ENCODE data around the gene FBXW11. TPM values are rescaled to one million over a fixed set of nuclear protein-coding genes. Genes with fewer than 3 reads are reported as not detected.

Gene FBXW11
- polyA plus RNA-seq, 2 of the 4 experiments (the other 2 are of a cell fraction), result 39.3 to 80.2 TPM

DNA sequence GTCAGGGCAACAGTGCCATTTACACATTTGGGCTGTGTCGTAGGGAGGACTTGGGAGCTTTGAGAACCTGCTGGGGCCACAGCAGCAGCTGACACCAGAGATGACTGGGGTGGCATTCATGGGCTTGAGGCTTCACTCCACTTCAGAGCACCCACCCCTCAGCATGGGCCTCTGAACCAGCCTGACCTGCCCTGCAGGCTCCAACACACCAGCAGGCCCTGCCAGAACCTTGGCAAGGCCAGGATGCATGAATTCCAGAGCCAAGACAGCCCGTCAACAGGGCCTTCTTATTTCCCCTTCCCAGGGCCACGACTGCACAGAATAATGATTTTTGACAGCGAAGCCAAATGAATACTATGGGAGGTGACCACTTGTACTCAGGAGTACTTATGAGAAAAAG, 143.8 kb downstream of the FBXW11 start:
- no peak overlapping the region for H3K4me2 ChIP-seq
- TF ChIP-seq ATOH8 (CRISPR knock-in tag; IDR thresholded peaks at IDR 0.05; ENCODE audit: low read depth) (no peak), FOSL2 (IDR thresholded peaks at IDR 0.05) (no peak), FOSL2 (CRISPR knock-in tag; IDR thresholded peaks at IDR 0.05) (no peak), RNF2 (IDR thresholded peaks at IDR 0.05; ENCODE audit: borderline replicate concordance, low read depth) (no peak), ZNF302 (CRISPR knock-in tag; IDR thresholded peaks at IDR 0.05) (no peak)
- DNase-seq (ENCODE audit: low read depth in 1 of 2, low spot score in 1 of 2) (no peak), FAIRE-seq (no peak), ATAC-seq (no peak)
- no peaks in the 10 kb centered on the region for H3K9me3 ChIP-seq
- H3K4me3 ChIP-seq, result no peak overlapping the region
- WGBS (ENCODE audit: missing lambda C conversion rate), result 96% methylated on average over 4 of the region's 4 CpGs
- no peaks in the 10 kb centered on the region for H3K4me1 ChIP-seq
- ChIA-PET POLR2A (no interaction called here), CTCF (interaction anchor here (0.6 kb wide), 1 partner anchor 91 kb away, joined by 3 read pairs; no protein-coding TSS in a partner anchor)
- H3K27ac ChIP-seq, result no peak overlapping the region

GRCh38 chr5:171861381-171861780, 145.1 kb downstream of the FBXW11 start:
- H3K4me1 ChIP-seq, result no peaks in the 10 kb centered on the region
- ChIA-PET CTCF (interaction anchor here (0.7 to 2.4 kb wide), 2 partner anchors 12 to 443 kb away, joined by 3 to 12 read pairs; no protein-coding TSS in a partner anchor), POLR2A (no interaction called here)
- no peak overlapping the region for H3K27ac ChIP-seq
- FAIRE-seq (no peak), DNase-seq (ENCODE audit: low read depth in 1 of 2, low spot score in 1 of 2) (no peak), ATAC-seq (no peak)
- no peaks in the 10 kb centered on the region for H3K9me3 ChIP-seq
- no peak overlapping the region for H3K4me3 ChIP-seq
- WGBS (ENCODE audit: missing lambda C conversion rate), result 89% methylated on average over 3 of the region's 3 CpGs
- TF ChIP-seq FOSB (CRISPR knock-in tag; IDR thresholded peaks at IDR 0.05), result no peak
- TF ChIP-seq EHF (CRISPR knock-in tag; IDR thresholded peaks at IDR 0.05), result no peak
- TF ChIP-seq FOXS1 (CRISPR knock-in tag; IDR thresholded peaks at IDR 0.05), result no peak
- TF ChIP-seq HOXA7 (CRISPR knock-in tag; IDR thresholded peaks at IDR 0.05), result no peak
- no peak overlapping the region for H3K4me2 ChIP-seq

DNA sequence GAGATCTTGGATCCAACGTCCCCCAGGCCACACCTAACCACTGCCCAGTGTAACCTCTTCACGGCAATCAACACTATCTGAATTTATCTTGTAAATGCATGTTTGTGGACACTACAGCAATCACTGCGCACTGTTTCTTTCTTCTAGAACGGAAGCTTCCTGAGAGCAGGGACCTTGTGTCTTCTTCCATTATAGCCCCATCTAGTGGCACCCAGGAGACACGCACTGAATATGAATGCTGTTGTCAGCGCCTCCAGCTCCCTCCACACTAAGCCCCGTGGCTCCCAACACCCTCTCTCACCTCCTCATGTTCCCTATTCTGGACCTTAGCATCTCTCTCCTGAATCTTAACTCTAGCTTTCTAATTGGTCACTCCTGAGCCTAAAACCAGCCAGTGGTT, 148.1 kb downstream of the FBXW11 start:
- DNase-seq (ENCODE audit: low read depth in 1 of 2, low spot score in 1 of 2) (peak; percentile 38 to 48), FAIRE-seq (no peak), ATAC-seq (peak; percentile 60 to 78; a peak in 5 of 6 replicates)
- POLR2A ChIA-PET, result no interaction called here
- Histone ChIP-seq H3K9me3 (no peaks in the 10 kb centered on the region), H3K4me1 (no peaks in the 10 kb centered on the region), H3K27ac (no peak overlapping the region), H3K4me3 (no peak overlapping the region), H3K4me2 (no peak overlapping the region)
- CTCF ChIA-PET, result interaction anchor here (0.7 to 5.7 kb wide), 20 partner anchors 9 to 440 kb away, joined by 3 to 30 read pairs (median 3); partner anchors contain the start of gene FGF18
- TF ChIP-seq SMC3 (IDR thresholded peaks at IDR 0.05) (0 out of 3 replicates have a peak, but pooled peaks have one; percentile 14), RAD21 (conservative IDR thresholded peaks at IDR 0.05 in 1 of 2, IDR thresholded peaks at IDR 0.05 in 1 of 2) (peak; percentile 27 to 42; a peak in 2 of 5 replicates), KDM5A (IDR thresholded peaks at IDR 0.05) (no peak), EP300 (IDR thresholded peaks at IDR 0.05) (no peak), NR3C1 (IDR thresholded peaks at IDR 0.05) (no peak)
- TF ChIP-seq, protein P1, sequence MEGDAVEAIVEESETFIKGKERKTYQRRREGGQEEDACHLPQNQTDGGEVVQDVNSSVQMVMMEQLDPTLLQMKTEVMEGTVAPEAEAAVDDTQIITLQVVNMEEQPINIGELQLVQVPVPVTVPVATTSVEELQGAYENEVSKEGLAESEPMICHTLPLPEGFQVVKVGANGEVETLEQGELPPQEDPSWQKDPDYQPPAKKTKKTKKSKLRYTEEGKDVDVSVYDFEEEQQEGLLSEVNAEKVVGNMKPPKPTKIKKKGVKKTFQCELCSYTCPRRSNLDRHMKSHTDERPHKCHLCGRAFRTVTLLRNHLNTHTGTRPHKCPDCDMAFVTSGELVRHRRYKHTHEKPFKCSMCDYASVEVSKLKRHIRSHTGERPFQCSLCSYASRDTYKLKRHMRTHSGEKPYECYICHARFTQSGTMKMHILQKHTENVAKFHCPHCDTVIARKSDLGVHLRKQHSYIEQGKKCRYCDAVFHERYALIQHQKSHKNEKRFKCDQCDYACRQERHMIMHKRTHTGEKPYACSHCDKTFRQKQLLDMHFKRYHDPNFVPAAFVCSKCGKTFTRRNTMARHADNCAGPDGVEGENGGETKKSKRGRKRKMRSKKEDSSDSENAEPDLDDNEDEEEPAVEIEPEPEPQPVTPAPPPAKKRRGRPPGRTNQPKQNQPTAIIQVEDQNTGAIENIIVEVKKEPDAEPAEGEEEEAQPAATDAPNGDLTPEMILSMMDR (IDR thresholded peaks at IDR 0.05), result peak; percentile 46
- TF ChIP-seq, protein P2, sequence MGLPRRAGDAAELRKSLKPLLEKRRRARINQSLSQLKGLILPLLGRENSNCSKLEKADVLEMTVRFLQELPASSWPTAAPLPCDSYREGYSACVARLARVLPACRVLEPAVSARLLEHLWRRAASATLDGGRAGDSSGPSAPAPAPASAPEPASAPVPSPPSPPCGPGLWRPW (IDR thresholded peaks at IDR 0.05), result no peak
- 88% methylated on average over 7 of the region's 7 CpGs for WGBS (ENCODE audit: missing lambda C conversion rate)

DNA sequence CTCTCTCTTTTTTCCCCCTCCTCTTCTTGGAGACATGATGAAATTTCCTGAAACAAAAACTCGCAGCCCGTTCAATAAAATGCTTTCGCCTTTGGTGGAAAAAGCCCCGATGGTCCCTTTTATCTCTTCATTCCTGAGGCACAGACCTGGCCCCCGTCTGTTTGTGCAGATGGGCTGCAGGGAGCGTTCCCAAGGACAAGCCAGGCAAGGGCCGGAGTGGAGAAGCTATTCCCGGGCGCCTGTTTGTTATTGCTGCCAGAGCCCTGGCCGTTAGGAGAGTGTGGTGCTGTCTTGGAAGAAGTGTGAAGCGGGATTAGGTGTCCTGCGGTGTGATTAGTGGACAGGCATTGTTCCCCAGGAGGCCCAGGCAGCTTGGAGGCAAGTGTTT, 149.0 kb downstream of the FBXW11 start:
- DNase-seq (ENCODE audit: low read depth in 1 of 2, low spot score in 1 of 2) (no peak), ATAC-seq (no peak), FAIRE-seq (no peak)
- no peak overlapping the region for H3K27ac ChIP-seq
- WGBS (ENCODE audit: missing lambda C conversion rate), result 92% methylated on average over 12 of the region's 12 CpGs
- no peaks in the 10 kb centered on the region for H3K9me3 ChIP-seq
- H3K4me1 ChIP-seq, result no peaks in the 10 kb centered on the region
- ChIA-PET CTCF (interaction anchor here (0.8 to 5.7 kb wide), 11 partner anchors 11 to 439 kb away, joined by 3 to 30 read pairs (median 4); partner anchors contain the start of gene FGF18), POLR2A (no interaction called here)
- no peak overlapping the region for H3K4me3 ChIP-seq
- H3K4me2 ChIP-seq, result no peak overlapping the region
- TF ChIP-seq ZC3H11A (IDR thresholded peaks at IDR 0.05) (no peak), BCL3 (IDR thresholded peaks at IDR 0.05) (no peak), EHF (CRISPR knock-in tag; IDR thresholded peaks at IDR 0.05) (no peak), MAX (IDR thresholded peaks at IDR 0.05) (no peak), HEYL (CRISPR knock-in tag; IDR thresholded peaks at IDR 0.05) (no peak), FOSB (CRISPR knock-in tag; IDR thresholded peaks at IDR 0.05) (no peak), CBX8 (IDR thresholded peaks at IDR 0.05) (no peak), CHD4 (IDR thresholded peaks at IDR 0.05; ENCODE audit: borderline replicate concordance) (no peak), BHLHE40 (IDR thresholded peaks at IDR 0.05; ENCODE audit: low read depth, low read length) (no peak)
- TF ChIP-seq, protein P3, sequence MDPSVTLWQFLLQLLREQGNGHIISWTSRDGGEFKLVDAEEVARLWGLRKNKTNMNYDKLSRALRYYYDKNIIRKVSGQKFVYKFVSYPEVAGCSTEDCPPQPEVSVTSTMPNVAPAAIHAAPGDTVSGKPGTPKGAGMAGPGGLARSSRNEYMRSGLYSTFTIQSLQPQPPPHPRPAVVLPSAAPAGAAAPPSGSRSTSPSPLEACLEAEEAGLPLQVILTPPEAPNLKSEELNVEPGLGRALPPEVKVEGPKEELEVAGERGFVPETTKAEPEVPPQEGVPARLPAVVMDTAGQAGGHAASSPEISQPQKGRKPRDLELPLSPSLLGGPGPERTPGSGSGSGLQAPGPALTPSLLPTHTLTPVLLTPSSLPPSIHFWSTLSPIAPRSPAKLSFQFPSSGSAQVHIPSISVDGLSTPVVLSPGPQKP (IDR thresholded peaks at IDR 0.05; ENCODE audit: low read depth, low read length), result no peak
- TF ChIP-seq, protein P1 (IDR thresholded peaks at IDR 0.05), result no peak
